Left lobe of liver (tissue), 2 donors: ENCODE measurements around the gene PPP1R14B. TPM values are rescaled to one million over a fixed set of nuclear protein-coding genes. Genes with fewer than 3 reads are reported as not detected.

Source experiments
- ATAC-seq: fragments of 200-7000 bp; cut with Tn5 transposase; one replicate; pipeline ENCODE4 v1.9.1; 2020; ENCODE audit warnings: mild to moderate bottlenecking, moderate library complexity
- DNase-seq: peaks from one replicate; pipeline ENCODE4 v3.0.0-alpha.2; 2020; ENCODE audit warnings: low spot score
- total RNA-seq: library from RNA; stranded (reverse); gene quantifications from one replicate; pipeline ENCODE4 v1.2.1, GENCODE V29; 2021
- donor health status: DM: no; HTN: no; CAD: no; lungs with moderate emphysema.
- donor health status: DM: no; HTN: yes; CAD: no.

The PPP1R14B gene
- total RNA-seq, 1 donor from 2014 or later, result 50.1 TPM

DNA sequence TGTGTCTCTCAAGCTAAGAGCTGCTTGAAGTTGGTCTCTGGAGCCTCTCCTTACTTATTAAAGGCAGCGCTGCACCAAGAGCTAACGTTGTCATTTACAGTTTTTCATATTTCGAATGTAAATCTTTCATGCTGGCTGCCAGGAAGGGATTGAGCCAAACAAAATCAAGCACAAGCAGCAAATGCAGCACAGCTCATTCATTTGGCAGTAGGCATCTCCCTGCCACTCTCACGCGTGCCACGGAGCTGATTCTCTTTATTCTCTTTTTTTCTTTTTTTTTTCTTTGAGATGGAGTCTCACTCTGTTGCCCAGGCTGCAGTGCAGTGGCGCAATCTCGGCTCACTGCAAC, 13.8 kb downstream of the PPP1R14B start:
- no peak for ATAC-seq

DNA sequence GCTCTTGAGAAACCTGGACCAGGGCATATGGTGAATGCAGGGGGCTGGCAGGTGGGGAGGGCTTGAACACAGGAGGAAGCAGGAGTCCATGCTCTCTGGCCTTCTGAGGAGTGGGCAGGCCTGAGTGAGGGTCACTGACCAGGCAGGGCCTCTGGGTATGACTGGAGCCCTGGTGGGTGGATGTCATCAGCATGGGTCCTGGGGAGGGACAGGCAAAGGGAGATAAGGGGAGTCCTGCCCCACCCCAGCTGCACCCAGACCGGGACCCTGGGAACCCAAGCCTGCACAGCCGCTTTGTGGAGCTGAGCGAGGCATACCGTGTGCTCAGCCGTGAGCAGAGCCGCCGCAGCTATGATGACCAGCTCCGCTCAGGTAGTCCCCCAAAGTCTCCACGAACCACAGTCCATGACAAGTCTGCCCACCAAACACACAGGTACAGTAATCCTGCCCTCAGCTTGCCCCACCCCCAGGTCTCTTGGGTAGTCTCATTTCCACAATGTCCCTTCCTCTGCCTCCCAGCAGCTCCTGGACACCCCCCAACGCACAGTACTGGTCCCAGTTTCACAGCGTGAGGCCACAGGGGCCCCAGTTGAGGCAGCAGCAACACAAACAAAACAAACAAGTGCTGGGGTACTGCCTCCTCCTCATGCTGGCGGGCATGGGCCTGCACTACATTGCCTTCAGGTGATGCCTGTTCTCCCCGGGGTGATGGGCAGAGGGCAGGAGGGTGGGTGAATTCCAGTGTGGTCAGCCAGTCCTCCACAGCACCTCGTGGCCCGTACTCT, 14.4 kb downstream of the PPP1R14B start:
- DNase-seq (no peak), ATAC-seq (no peak)

More for the DNA sequence above, 13.8 kb downstream of the PPP1R14B start:
- DNase-seq, result no peak

DNA sequence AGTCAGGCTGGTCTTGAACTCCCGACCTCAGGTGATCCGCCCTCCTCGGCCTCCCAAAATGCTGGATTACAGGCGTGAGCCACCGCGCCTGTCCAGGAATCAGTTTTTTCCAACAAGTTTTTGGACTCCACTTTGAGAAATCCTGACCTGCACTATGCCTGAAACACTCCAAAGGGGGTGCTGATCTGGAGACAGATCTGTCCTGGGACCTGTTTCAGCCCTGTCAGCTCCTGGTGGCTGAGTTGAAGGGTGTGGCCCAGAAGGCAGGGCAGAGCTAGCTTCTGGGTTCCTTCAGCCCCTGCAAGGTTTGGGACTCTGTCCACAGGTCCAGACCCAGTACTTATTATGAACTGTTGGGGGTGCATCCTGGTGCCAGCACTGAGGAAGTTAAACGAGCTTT, 15.2 kb downstream of the PPP1R14B start:
- ATAC-seq, result no peak
- no peak for DNase-seq

DNA sequence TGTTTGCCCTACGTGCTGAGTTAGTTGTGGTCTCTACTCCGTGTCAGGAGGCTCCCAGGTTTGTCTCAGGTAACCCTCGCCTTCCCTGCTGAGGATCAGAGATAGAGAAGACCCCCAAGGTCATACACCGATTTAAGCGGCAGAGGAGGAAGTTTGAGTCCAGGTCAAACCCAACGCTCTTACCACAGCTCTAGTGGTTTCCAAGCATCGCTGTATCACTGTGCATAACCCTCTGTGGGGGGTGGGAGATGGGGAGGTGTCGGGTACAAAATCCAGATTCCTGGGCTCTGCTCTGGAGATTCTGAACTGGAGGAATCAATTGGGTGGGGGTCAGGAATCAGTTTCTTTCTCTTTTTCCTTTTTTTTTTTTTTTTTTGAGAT, 15.8 kb downstream of the PPP1R14B start:
- DNase-seq (no peak), ATAC-seq (no peak)

DNA sequence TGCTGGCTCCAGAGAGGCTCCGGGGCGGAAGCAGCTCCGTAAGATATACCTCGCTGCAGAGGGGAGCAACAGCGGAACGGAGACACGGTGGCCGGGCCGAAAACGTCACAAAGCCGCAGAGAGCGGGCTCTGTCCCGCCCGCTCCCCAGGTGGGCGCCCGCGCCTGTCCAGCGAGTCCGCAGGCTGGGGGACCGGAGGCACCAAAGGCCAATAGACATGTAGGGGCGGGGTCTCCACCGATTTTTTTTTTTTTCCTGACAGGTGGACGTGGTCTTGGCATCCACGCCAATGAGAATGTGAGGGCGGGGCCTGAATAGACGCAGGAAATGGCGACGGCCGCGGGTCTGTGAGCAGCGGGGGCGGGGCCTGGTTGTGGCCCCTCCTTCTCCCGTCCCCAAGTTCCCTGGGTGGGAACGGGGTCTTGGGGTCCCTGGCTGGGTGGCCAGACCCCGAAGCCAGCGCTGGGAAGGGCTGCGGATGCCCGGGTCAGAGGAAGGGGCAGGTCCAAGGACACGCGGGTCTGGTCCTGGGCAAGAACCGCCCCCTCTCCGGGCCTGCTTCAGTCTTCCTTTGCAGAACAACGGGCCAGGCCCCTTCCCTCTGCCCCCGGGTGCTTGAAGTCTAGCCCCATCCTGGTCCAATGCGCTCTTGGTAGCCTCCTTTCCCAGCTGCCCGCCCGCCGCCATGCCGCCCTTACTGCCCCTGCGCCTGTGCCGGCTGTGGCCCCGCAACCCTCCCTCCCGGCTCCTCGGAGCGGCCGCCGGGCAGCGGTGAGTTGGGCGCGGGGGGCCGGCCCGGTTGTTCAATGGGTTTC, 16.4 kb downstream of the PPP1R14B start, which contains the start of gene DNAJC4:
TSS of gene DNAJC4 (plus strand) at position 378 of the 814 bp plus-strand sequence. CDS start at position 685, 307 bp downstream.
- DNase-seq (peak; percentile 94), ATAC-seq (peak; percentile 72)

DNA sequence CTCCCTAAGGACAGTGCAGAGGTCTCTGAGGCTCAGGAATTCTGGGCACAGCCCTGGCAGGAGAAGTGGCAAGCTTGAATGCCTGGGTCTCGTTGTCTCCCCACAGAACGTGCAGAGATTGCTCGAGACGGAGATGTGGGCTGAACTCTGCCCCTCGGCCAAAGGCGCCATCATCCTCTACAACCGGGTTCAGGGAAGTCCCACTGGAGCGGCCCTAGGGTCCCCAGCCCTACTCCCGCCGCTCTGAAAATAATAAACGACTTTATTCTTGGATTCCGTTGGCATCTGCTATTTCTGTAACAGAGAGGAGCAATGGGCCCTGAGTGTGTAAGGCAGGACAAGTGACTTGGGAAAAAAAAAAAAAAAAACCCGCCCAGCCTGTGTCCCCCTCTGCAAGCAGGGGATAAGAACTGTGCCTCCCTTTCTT, 17.0 kb downstream of the PPP1R14B start:
- no peak for ATAC-seq
- no peak for DNase-seq

DNA sequence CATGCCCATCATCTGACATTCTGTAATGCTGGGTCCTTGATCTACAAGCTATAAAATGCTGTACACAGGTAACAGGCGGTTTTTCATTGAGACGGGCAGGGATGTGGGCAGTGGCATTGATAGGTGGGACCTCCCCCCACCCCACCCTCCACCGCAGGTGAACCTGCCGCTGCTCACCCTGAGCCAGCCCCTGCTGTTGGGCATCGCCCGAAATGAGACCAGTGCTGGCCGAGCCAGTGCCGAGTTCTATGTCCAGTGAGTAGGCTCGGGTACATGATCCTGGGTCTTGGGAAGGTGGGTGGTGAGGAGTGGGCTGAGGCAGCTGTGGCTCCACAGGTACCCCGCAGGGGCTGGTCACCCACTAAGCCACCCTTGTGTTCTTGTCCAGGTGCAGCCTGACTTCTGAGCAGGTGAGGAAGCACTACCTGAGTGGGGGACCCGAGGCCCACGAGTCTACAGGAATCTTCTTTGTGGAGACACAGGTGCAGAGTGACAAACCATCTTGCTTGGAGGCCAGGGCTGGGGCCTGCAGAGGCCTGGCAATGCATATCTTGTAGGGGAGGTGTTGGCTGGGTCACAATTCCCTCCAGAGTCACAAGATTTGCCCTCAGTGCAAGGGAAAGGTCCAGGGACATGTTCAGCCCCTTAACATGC, 17.5 kb downstream of the PPP1R14B start:
- DNase-seq, result no peak
- no peak for ATAC-seq

DNA sequence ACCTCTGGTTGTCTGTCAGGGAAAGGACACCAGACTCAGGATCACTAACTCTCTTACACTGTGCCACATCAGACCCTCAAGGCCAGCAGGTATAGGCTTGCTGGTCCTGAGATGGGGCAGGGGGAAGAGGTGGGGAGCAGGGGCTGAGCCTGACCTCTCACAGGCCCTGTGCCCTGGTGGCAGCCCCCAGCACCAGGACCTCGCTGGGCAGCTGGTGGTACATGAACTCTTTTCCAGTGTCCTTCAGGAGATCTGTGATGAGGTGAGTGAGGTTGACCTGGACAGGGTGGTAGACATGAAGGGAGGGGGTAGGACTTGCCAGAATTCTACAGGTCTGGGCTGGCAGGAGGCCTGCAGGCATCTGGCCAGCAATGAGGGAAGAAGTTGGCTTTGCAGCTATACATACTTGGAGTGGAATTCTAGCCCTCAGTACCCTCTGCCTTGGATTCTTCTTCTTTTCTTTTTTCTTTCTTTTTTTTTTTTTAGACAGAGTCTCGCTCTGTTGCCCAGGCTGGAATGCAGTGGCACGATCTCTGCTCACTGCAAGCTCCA, 19.3 kb downstream of the PPP1R14B start:
- DNase-seq (no peak), ATAC-seq (no peak)

DNA sequence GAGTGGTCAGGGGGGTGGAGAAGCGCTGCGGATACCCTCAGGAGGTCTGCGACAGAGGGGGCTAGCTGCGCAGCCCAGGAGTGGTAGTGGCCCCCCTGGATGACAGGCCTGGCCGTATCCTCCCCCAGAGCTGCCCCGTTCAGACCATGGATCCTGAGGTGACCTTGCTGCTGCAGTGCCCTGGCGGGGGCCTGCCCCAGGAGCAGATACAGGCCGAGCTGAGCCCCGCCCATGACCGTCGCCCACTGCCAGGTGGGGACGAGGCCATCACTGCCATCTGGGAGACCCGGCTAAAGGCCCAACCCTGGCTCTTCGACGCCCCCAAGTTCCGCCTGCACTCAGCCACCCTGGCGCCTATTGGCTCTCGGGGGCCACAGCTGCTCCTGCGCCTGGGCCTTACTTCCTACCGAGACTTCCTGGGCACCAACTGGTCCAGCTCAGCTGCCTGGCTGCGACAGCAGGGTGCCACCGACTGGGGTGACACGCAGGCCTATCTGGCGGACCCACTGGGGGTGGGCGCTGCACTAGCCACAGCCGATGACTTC, 20.2 kb downstream of the PPP1R14B start:
- DNase-seq (no peak), ATAC-seq (peak; percentile 35)

DNA sequence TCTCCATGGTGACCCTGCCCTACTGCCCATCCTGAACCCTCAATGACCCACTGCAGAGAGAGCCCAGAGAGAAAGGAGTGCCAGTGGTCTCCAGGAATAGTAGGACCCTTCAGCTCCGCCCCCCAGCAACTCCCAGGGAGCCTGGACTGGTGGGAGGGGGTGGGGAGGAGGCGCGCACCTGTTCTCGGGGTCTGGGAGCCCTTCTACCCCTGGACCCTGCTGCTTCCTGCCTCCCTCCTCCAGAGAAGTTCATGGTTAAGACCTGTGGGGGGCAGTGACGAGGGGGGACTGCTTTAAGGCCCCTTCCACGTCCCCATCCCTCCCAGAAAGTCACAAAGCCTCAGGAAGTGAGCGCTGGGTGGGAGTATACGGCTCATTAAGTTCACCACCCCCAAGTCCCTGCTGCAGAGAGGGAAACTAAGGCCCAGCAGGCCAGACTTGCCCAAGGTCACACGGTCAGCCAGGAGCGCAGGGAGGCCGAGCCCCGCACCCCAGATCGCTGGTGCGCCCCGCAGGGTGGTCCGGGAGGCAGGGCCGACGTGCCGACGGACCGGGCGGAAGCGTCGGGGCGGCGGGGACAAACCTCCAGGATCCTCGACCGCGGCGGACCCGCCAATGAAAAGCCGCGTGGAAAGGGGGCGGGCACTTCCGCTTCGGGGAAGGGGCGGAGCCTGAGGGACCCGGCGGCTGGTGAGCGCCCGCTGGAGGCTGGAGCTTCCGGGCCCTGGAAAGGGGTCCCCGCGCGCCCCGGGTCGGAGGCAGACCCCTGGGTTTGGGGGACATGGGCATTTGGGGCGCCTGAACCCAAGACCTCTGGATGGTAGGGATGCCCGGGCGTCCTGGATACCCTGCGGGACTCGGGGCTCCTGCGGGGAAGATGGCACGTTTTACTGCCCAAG, 20.9 kb downstream of the PPP1R14B start, which contains the start of the genes NUDT22 and TRPT1:
TSS of gene NUDT22 (plus strand) at position 667 of the 899 bp plus-strand sequence. CDS start 379 bp downstream, outside the sequence.
TSS of gene TRPT1 (minus strand) at position 579 of the 899 bp plus-strand sequence. CDS start at position 253, 326 bp downstream.
- ATAC-seq (peak; percentile 85), DNase-seq (peak; percentile 94)

DNA sequence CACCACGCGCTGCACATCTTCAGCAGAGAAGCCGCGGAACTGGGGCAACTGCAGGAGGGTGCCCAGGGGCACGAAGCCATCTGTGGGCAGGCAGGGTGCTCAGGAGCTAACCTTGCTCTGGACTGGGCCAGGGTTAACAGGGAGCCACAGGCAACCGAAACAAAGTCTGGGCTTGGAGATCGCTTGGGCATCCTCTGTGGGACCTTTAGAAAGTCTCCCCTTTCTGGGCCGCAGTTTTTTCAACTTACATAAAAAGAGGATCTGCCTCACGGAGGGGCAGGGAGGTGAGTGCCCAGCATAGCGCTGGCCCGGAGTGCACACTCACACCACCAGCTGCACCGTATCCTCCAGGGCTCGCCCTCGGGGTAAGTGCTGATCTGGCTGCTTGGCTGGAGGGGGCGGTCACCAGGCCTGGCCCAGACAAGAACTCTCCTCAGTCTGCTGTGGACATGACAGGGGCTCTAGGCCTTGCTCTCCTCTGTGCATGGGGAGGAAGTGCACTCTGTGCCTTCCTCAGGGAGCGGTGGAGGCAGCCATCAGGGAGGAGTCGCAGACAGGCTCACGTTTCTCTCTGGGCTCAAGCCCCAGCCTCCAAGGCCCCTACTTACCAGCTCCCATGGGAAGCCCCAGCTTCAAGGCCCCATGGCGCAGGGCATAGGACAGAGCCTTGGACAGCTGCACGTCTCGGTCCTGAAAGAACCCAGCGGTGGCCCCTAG, 21.7 kb downstream of the PPP1R14B start:
- no peak for ATAC-seq

DNA sequence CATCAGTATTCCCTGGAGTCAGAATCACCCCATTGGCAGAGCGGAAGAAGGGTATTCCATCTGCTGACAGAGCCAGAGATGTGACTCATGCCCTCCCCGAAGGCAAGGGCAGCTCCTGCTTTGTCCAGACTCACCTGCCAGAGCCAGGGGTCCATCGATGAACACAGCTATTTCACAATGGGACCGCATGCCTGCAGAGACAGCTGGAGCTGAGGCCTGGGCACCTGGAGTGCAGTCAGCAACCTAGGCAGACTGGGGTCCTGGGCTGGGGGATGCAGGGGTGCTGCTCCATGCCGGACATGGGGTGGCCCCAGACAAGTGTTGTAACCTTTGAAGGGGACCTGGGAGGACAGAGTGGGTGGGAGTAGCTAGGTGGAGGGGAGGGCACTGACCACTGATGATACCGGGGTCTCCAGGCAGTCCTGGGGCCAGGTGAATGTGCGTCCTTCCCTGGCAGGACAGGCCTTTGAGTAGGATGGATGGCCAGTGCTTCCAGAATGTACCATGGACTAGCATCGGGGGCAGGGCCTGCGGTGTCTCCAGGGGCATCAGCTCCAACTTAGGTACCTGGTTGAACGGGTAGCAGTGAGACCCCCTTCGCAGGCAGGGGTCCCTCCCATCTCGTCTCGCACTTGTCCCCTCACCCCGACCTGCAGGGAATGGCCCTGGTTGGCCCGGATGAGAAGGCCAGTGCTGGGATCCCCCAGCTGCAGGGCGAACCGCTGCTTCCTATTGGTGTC, 22.4 kb downstream of the PPP1R14B start:
- no peak for ATAC-seq
- DNase-seq, result peak; percentile 48

More for the DNA sequence above, 21.7 kb downstream of the PPP1R14B start:
- no peak for DNase-seq

DNA sequence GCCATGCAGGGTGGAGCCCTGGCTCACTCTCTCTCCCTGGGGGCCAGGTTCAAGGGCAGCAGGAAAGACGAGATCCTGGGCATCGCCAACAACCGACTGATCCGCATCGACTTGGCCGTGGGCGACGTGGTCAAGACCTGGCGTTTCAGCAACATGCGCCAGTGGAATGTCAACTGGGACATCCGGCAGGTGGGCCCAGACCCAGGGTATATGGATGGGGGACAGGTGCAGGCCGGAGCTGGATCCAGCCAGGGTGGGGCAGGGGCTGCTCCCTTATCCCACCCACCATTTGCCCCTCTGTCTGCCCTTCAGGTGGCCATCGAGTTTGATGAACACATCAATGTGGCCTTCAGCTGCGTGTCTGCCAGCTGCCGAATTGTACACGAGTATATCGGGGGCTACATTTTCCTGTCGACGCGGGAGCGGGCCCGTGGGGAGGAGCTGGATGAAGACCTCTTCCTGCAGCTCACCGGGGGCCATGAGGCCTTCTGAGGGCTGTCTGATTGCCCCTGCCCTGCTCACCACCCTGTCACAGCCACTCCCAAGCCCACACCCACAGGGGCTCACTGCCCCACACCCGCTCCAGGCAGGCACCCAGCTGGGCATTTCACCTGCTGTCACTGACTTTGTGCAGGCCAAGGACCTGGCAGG, 23.6 kb downstream of the PPP1R14B start:
- peak; percentile 48 for DNase-seq
- no peak for ATAC-seq

DNA sequence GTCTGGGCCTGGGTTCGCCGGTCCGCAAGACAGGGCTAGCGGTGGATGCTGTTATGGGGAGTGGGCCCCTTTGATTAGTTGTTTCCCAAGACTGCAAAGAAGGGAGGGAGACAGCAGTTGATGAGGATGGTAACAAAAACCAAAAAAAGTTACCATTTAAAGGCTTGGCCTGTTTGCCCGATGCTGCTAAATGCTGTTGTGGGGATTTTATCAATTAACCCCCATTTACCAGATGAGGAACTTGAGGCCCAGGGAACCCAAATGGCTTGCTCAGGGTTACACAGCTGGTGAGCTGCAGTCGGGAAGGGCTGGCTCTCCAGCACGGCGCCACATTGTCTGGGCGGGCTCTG, 24.1 kb downstream of the PPP1R14B start:
- ATAC-seq, result no peak
- no peak for DNase-seq

DNA sequence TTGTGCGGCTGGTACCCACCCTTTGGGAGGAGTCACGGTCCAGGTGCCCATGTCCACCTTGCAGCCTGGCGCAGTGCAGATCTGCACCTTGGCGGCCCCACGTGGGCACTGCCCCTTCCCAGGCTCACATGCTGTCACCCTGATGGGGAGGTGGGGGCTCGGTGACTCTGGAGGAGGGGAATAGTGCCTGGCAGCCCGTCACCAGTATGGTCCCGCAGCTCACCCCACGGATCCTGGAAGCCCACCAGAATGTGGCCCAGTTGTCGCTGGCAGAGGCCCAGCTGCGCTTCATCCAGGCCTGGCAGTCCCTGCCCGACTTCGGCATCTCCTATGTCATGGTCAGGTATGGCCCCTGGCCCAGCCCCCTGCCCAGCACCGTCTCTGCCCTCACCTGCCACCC, 25.9 kb downstream of the PPP1R14B start:
- ATAC-seq, result no peak
- peak; percentile 47 for DNase-seq

DNA sequence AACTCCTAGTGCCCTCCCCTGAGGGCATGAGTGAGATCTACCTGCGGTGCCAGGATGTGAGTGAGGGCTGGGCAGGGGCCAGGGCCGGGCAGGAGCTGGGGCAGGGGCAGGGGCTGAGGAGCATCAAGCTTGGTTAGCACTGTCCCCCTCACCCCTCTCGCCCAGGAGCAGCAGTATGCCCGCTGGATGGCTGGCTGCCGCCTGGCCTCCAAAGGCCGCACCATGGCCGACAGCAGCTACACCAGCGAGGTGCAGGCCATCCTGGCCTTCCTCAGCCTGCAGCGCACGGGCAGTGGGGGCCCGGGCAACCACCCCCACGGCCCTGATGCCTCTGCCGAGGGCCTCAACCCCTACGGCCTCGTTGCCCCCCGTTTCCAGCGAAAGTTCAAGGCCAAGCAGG, 26.5 kb downstream of the PPP1R14B start:
- DNase-seq, result peak; percentile 46
- no peak for ATAC-seq

DNA sequence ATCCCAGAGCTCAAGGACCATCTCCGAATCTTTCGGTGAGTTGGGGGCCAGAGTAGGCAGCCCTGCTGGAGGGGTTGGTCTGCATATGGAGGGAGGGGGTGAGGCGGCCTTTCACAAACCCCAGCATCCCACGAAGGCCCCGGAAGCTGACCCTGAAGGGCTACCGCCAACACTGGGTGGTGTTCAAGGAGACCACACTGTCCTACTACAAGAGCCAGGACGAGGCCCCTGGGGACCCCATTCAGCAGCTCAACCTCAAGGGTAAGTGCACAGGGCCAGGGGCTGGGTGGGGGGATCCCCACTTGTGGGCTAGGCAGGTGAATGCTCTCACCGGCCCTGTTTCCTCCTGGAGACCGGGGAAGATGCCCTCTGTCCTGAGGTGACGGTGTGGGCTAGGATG, 27.0 kb downstream of the PPP1R14B start:
- ATAC-seq (no peak), DNase-seq (no peak)

DNA sequence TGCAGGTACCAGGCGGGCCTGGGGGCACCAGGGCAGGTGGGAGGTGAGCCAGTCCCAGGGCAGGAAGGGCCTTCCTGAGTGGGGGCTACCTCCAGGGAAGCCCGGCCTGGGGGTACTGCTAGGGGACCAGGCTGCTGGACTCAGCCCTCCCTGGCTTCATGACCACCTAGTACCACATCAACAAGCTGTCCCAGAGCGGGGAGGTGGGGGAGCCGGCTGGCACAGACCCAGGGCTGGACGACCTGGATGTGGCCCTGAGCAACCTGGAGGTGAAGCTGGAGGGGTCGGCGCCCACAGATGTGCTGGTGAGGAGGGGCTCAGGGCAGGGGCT, 27.4 kb downstream of the PPP1R14B start:
- ATAC-seq, result peak; percentile 4
- DNase-seq, result peak; percentile 52
